Kidney epithelial cell (primary cell): Measurements from ENCODE around the gene TBC1D4. TPM values are rescaled to one million over a fixed set of nuclear protein-coding genes. Genes with fewer than 3 reads are reported as not detected.

ENCODE experiments used
- DNase-seq: peaks from one replicate; pipeline ENCODE4 v3.0.0-alpha.2; 2010; ENCODE audit warnings: low read depth
- H3K27me3 ChIP-seq: 2 replicates; pipeline ENCODE4 v1.6.0; 2011; ENCODE audit warnings: low read length; ENCODE audit not compliant: control insufficient read depth, insufficient read depth
- H3K36me3 ChIP-seq: 2 replicates; pipeline ENCODE4 v1.5.1; 2011; ENCODE audit warnings: low read length; ENCODE audit not compliant: control insufficient read depth, insufficient read depth
- H3K4me3 ChIP-seq: 2 replicates; pipeline ENCODE4 v1.5.1; 2011; ENCODE audit warnings: low read depth, mild to moderate bottlenecking, control low read depth, low read length
- CTCF ChIP-seq: IDR thresholded peaks from 2 replicates; pipeline ENCODE4 v1.5.1; 2011; ENCODE audit warnings: mild to moderate bottlenecking, moderate library complexity, low read length, control low read depth, inconsistent platforms; ENCODE audit not compliant: insufficient read depth, poor library complexity, severe bottlenecking
- total RNA-seq: library from RNA; depleted of rRNA; stranded (reverse); fragments of >200 nt; gene quantifications from 2 replicates; pipeline ENCODE4 v1.2.3, GENCODE V29; 2015

Gene TBC1D4
- total RNA-seq, 1 donor from 2014 or later = 8.6 TPM

DNA sequence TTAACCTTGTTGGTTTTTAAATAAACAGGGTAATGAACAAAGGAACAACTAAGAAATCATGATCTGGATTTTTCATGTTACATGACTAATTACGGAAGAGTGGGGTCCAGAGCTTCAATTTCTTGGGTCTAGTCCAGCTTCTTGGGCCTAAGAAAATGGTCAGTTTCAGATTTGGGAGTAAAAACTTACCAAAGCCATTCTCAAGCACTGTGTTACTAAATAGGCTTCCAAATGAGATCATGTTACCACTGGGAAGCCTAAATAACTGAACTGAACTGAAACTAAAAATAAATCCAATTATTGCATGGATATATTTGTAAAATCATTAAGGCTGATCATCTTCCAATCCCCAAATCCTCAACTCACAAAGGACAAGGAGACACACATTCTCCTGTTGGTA is 13.9 kb downstream of the TBC1D4 start:
- no peaks in the 10 kb centered on the region for H3K27me3 ChIP-seq
- H3K4me3 ChIP-seq = no peak overlapping the region
- DNase-seq = no peak
- no peak for TF ChIP-seq CTCF
- no peaks in the 10 kb centered on the region for H3K36me3 ChIP-seq

DNA sequence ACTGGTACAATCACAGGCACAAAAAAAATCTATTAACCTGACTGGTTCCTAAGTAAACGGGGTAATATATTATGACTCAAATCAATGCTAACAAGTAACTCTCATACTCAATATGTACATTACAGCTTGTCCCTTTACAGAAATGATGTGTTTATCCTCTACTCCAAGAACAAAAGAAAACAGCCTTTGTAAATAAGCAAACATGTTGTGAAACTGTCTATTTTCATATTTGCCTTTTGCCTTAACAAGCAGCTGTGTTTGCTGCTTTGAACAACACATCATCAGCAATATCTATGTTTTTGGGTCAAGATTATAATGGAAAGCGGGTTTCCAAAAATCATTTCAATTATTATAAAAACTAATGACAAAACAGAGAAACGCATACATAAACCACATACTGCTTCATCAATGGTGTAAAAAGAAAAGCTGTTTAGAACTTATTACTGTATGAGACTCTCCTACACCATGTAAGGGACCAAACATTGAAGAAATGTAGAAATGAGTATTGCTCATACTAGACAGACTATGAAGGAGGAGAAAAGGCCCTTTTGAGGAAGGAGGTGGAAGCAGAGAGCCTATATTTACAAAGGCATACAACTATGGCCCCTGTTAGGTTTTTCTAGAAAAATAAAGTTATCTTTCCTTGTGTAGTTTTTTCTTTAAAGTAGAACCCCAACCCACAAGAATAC is 14.8 kb downstream of the TBC1D4 start:
- Histone ChIP-seq H3K36me3 (no peaks in the 10 kb centered on the region), H3K27me3 (no peaks in the 10 kb centered on the region), H3K4me3 (no peak overlapping the region)
- TF ChIP-seq CTCF = no peak
- no peak for DNase-seq

- no peak for DNase-seq
- no peak for TF ChIP-seq CTCF
- H3K4me3 ChIP-seq = no peak overlapping the region
- H3K36me3 ChIP-seq = no peaks in the 10 kb centered on the region
- H3K27me3 ChIP-seq = no peaks in the 10 kb centered on the region
Measured at GRCh38 chr13:75465236-75465635, 16.7 kb downstream of the TBC1D4 start.

GRCh38 chr13:75461314-75461713 is 20.7 kb downstream of the TBC1D4 start:
- TF ChIP-seq CTCF = no peak
- DNase-seq = no peak
- Histone ChIP-seq H3K36me3 (no peaks in the 10 kb centered on the region), H3K4me3 (no peak overlapping the region), H3K27me3 (no peaks in the 10 kb centered on the region)

GRCh38 chr13:75460644-75461043 is 21.3 kb downstream of the TBC1D4 start:
- no peaks in the 10 kb centered on the region for H3K36me3 ChIP-seq
- DNase-seq = no peak
- no peak for TF ChIP-seq CTCF
- H3K4me3 ChIP-seq = no peak overlapping the region
- no peaks in the 10 kb centered on the region for H3K27me3 ChIP-seq
